SK-N-SH (cell line): ENCODE data around the gene SMAD5. TPM values are rescaled to one million over a fixed set of nuclear protein-coding genes. Genes with fewer than 3 reads are reported as not detected.

ENCODE experiments used
- CTCF ChIA-PET: fragments of 300-600, 350-600 bp; formaldehyde crosslinking; extraction: SDS; loops from one replicate; lab custom pipeline; 2021; lab: Yijun Ruan, JAX
- POLR2A ChIA-PET: fragments of 350-600 bp; sonication (Branson Sonifier 250); formaldehyde crosslinking; extraction: SDS; loops from one replicate; lab custom pipeline; 2020; ENCODE audit warnings: antibody characterized with exemption, inconsistent platforms; lab: Yijun Ruan, JAX
- DNase-seq: peaks from one replicate; pipeline ENCODE4 v3.0.0; 2012
- H2AFZ ChIP-seq: fragments of 200-600 bp; sonication (generic); 2 replicates; pipeline ENCODE4 v1.8.1; 2016; ENCODE audit warnings: antibody characterized with exemption, mild to moderate bottlenecking, low read depth
- H3F3A ChIP-seq: fragments of 200-600 bp; sonication (generic); replicated peaks from 2 replicates; pipeline ENCODE3; 2016; ENCODE audit warnings: antibody characterized with exemption, mild to moderate bottlenecking; ENCODE audit not compliant: insufficient read depth
- H3K27ac ChIP-seq, 2 experiments: fragments of 200-500 bp in 1 of 2; fragments of 200-600 bp in 1 of 2; sonication (Bioruptor generic) in 1 of 2; sonication (generic), shearing (Covaris generic) in 1 of 2; 2 replicates each; pipeline versions ENCODE4 v1.5.1 to v1.6.1; 2014 to 2016; ENCODE audit warnings: low read depth in 2 of 2, inconsistent platforms in 1 of 2, low read length in 1 of 2, mild to moderate bottlenecking in 1 of 2, mixed read lengths in 1 of 2
- H3K27me3 ChIP-seq: fragments of 200-600 bp; sonication (generic), shearing (Covaris generic); 2 replicates; pipeline ENCODE4 v1.6.1; 2016; ENCODE audit warnings: mixed run types; ENCODE audit not compliant: insufficient read depth
- H3K36me3 ChIP-seq, 2 experiments: fragments of 200-500 bp in 1 of 2; fragments of 200-600 bp in 1 of 2; sonication (Bioruptor generic) in 1 of 2; sonication (generic) in 1 of 2; replicated peaks in 1 of 2; 2 replicates each; pipeline versions ENCODE3 to v1.5.1; 2014 to 2016; ENCODE audit warnings: low read length in 1 of 2, mild to moderate bottlenecking in 1 of 2; ENCODE audit not compliant: insufficient read depth in 2 of 2, control insufficient read depth in 1 of 2
- H3K4me1 ChIP-seq, 2 experiments: fragments of 200-500 bp in 1 of 2; fragments of 200-600 bp in 1 of 2; sonication (Bioruptor generic) in 1 of 2; sonication (generic), shearing (Covaris generic) in 1 of 2; 2 replicates each; pipeline versions ENCODE4 v1.5.1 to v1.6.1; 2014 to 2016; ENCODE audit warnings: low read depth in 1 of 2, low read length in 1 of 2, mixed run types in 1 of 2; ENCODE audit not compliant: insufficient read depth in 2 of 2, control insufficient read depth in 1 of 2
- H3K4me2 ChIP-seq: fragments of 200-600 bp; sonication (generic), shearing (Covaris generic); 2 replicates; pipeline ENCODE4 v1.6.1; 2017; ENCODE audit warnings: mixed run types
- H3K4me3 ChIP-seq, 2 experiments: fragments of 200-500 bp in 1 of 2; fragments of 200-600 bp in 1 of 2; sonication (Bioruptor generic) in 1 of 2; sonication (generic), shearing (Covaris generic) in 1 of 2; 2 replicates each; pipeline versions ENCODE4 v1.5.1 to v1.8.1; 2014 to 2016; ENCODE audit warnings: low read depth in 2 of 2, inconsistent platforms in 1 of 2, low read length in 1 of 2, mild to moderate bottlenecking in 1 of 2, mixed read lengths in 1 of 2, moderate library complexity in 1 of 2
- H3K79me2 ChIP-seq: fragments of 200-600 bp; sonication (generic); 2 replicates; pipeline ENCODE4 v1.8.1; 2017; ENCODE audit warnings: mild to moderate bottlenecking; ENCODE audit not compliant: insufficient read depth
- H3K9ac ChIP-seq: fragments of 200-600 bp; sonication (generic); 2 replicates; pipeline ENCODE4 v1.6.1; 2017; ENCODE audit warnings: mixed run types
- H3K9me2 ChIP-seq: fragments of 200-600 bp; sonication (generic); 2 replicates; pipeline ENCODE4 v1.6.1; 2017; ENCODE audit warnings: mixed run types
- H3K9me3 ChIP-seq: fragments of 200-600 bp; sonication (generic); 2 replicates; pipeline ENCODE4 v1.6.1; 2017; ENCODE audit warnings: mixed run types, mild to moderate bottlenecking, moderate library complexity
- H4K20me1 ChIP-seq: fragments of 200-600 bp; sonication (generic); 2 replicates; pipeline ENCODE4 v1.6.1; 2017; ENCODE audit warnings: mild to moderate bottlenecking, mixed run types; ENCODE audit not compliant: insufficient read depth
- EZH2phosphoT487 ChIP-seq: fragments of 200-600 bp; sonication (generic); IDR thresholded peaks from 2 replicates; pipeline ENCODE4 v1.6.1; 2017; ENCODE audit warnings: low read depth, mixed run types, mild to moderate bottlenecking, antibody characterized with exemption, moderate library complexity, borderline replicate concordance
- GABPA ChIP-seq: IDR thresholded peaks from 2 replicates; pipeline ENCODE4 v1.4.0; 2012; ENCODE audit warnings: low read depth, mild to moderate bottlenecking
- GATA2 ChIP-seq: sonication (generic); formaldehyde crosslinking; IDR thresholded peaks from 2 replicates; pipeline ENCODE4 v1.5.0; 2020; ENCODE audit warnings: mild to moderate bottlenecking, missing genetic modification reagents
- MXI1 ChIP-seq: IDR thresholded peaks from 2 replicates; pipeline ENCODE4 v1.6.1; 2012; ENCODE audit warnings: mild to moderate bottlenecking, low read depth, low read length, improper control_type of control experiment
- NRF1 ChIP-seq: IDR thresholded peaks from 2 replicates; pipeline ENCODE4 v1.6.1; 2012; ENCODE audit warnings: low read depth, mild to moderate bottlenecking, low read length
- PBX3 ChIP-seq: IDR thresholded peaks from 2 replicates; pipeline ENCODE4; 2012
- POLR2AphosphoS5 ChIP-seq: IDR thresholded peaks from 2 replicates; pipeline ENCODE4 v1.6.1; 2012; ENCODE audit warnings: low read depth, low read length
- RAD21 ChIP-seq: IDR thresholded peaks from 2 replicates; pipeline ENCODE4 v1.6.1; 2012; ENCODE audit warnings: mild to moderate bottlenecking, low read length
- RFX5 ChIP-seq: IDR thresholded peaks from 2 replicates; pipeline ENCODE4 v1.6.1; 2012; ENCODE audit warnings: mild to moderate bottlenecking, improper control_type of control experiment, low read length
- RXRA ChIP-seq: IDR thresholded peaks from 2 replicates; pipeline ENCODE4 v1.4.0; 2012; ENCODE audit warnings: low read depth, mild to moderate bottlenecking, borderline replicate concordance
- USF1 ChIP-seq: IDR thresholded peaks from 2 replicates; pipeline ENCODE4 v1.4.0; 2012; ENCODE audit warnings: low read depth, borderline replicate concordance
- WGBS: methylation state at CpG from one replicate; pipeline ENCODE4 v1.1.6; 2017; ENCODE audit warnings: low lambda C conversion rate; 5-methylcytosine and 5-hydroxymethylcytosine counted together
- polyA plus RNA-seq, 3 experiments: library from polyadenylated mRNA; depleted of rRNA; stranded (reverse); fragments of >200 nt; gene quantifications; 2 replicates each; pipeline ENCODE4 v1.2.3, GENCODE V29; 2012

SMAD5 gene
- polyA plus RNA-seq, 1 of the 3 experiments (the other 2 are of a cell fraction) = 26.9 TPM

- DNase-seq = no peak
- ChIA-PET POLR2A (no interaction called here), CTCF (interaction anchor here (1.2 to 7.3 kb wide), 2 partner anchors 9 to 333 kb away, joined by 5 to 57 read pairs; no protein-coding TSS in a partner anchor)
- H4K20me1 ChIP-seq = no peaks in the 10 kb centered on the region
- H3K4me1 ChIP-seq = no peaks in the 10 kb centered on the region
- no peaks in the 10 kb centered on the region for H3K79me2 ChIP-seq
- no peak overlapping the region for H3K27ac ChIP-seq
- H3K4me2 ChIP-seq = no peak overlapping the region
- H3K9ac ChIP-seq = no peak overlapping the region
- 58% methylated on average over 4 of the region's 4 CpGs for WGBS
- H3K9me3 ChIP-seq = no peaks in the 10 kb centered on the region
- H3K4me3 ChIP-seq = no peak overlapping the region
- no peaks in the 10 kb centered on the region for H3K9me2 ChIP-seq
- TF ChIP-seq RAD21 = no peak
- no peak for TF ChIP-seq PBX3
- no peak for TF ChIP-seq POLR2AphosphoS5
- TF ChIP-seq NRF1 = no peak
- TF ChIP-seq RXRA = no peak
- H3K36me3 ChIP-seq = no peaks in the 10 kb centered on the region
- H3K27me3 ChIP-seq = no peaks in the 10 kb centered on the region
- H2AFZ ChIP-seq = no peak overlapping the region
- no peaks in the 10 kb centered on the region for H3F3A ChIP-seq
Measured at GRCh38 chr5:136221340-136221739, 88.7 kb downstream of the SMAD5 start.

GRCh38 chr5:136222580-136223235 lies 90.1 kb downstream of the SMAD5 start:
- Histone ChIP-seq H3K9ac (no peak overlapping the region), H3K27me3 (no peaks in the 10 kb centered on the region), H3K36me3 (no peaks in the 10 kb centered on the region), H3K4me1 (no peaks in the 10 kb centered on the region), H3K9me2 (no peaks in the 10 kb centered on the region), H3K27ac (no peak overlapping the region), H3K4me2 (no peak overlapping the region), H4K20me1 (no peaks in the 10 kb centered on the region), H3K79me2 (no peaks in the 10 kb centered on the region), H3F3A (no peaks in the 10 kb centered on the region), H3K9me3 (no peaks in the 10 kb centered on the region), H3K4me3 (no peak overlapping the region), H2AFZ (no peak overlapping the region)
- 41% methylated on average over 4 of the region's 4 CpGs for WGBS
- CTCF ChIA-PET = interaction anchor here (1.2 to 7.3 kb wide), 3 partner anchors 11 to 662 kb away, joined by 3 to 57 read pairs (median 5); no protein-coding TSS in a partner anchor
- TF ChIP-seq GATA2 (CRISPR knock-in tag) (no peak), RFX5 (no peak)
- DNase-seq = no peak
- POLR2A ChIA-PET = no interaction called here

GRCh38 chr5:136225796-136226195 lies 93.2 kb downstream of the SMAD5 start:
- Histone ChIP-seq H3K4me3 (no peak overlapping the region), H3K79me2 (no peaks in the 10 kb centered on the region), H3F3A (no peaks in the 10 kb centered on the region), H3K9me3 (no peaks in the 10 kb centered on the region), H3K4me1 (no peaks in the 10 kb centered on the region), H3K9me2 (no peaks in the 10 kb centered on the region), H3K9ac (no peak overlapping the region), H4K20me1 (no peaks in the 10 kb centered on the region), H3K36me3 (no peaks in the 10 kb centered on the region), H3K27ac (no peak overlapping the region), H3K27me3 (peaks cover 4% of the 10 kb centered on the region; the same call in 1 of the 2 replicates), H2AFZ (no peak overlapping the region), H3K4me2 (no peak overlapping the region)
- DNase-seq = no peak
- POLR2A ChIA-PET = no interaction called here
- CTCF ChIA-PET = interaction anchor here (0.7 to 7.3 kb wide), 4 partner anchors 10 to 29 kb away, joined by 3 to 57 read pairs (median 12); no protein-coding TSS in a partner anchor
- TF ChIP-seq MXI1 = no peak
- no peak for TF ChIP-seq PBX3
- TF ChIP-seq EZH2phosphoT487 = no peak
- no peak for TF ChIP-seq GABPA
- no peak for TF ChIP-seq USF1
- WGBS = 14% methylated on average over 2 of the region's 2 CpGs
